Measurements from ENCODE around the gene AATF.

Gene AATF

GRCh38 chr17:36949461-36949927 lies 740 bp downstream of the AATF start:
- no peak for TF ChIP-seq CTCF (IDR thresholded peaks at IDR 0.05; ENCODE audit: extremely low read depth, missing control alignments)
- DNase-seq (ENCODE audit: low spot score) = no peak

- no peak for DNase-seq (ENCODE audit: low spot score)
- no peak for TF ChIP-seq CTCF (IDR thresholded peaks at IDR 0.05; ENCODE audit: extremely low read depth, missing control alignments)
These were observed 1.3 kb downstream of the AATF start for GRCh38 chr17:36950027-36950426.

GRCh38 chr17:36951084-36951789 lies 2.5 kb downstream of the AATF start:
- no peak for TF ChIP-seq CTCF (IDR thresholded peaks at IDR 0.05; ENCODE audit: extremely low read depth, missing control alignments)
- no peak for DNase-seq (ENCODE audit: low spot score)

GRCh38 chr17:36971508-36971907 lies 22.8 kb downstream of the AATF start:
- DNase-seq (ENCODE audit: low spot score) = no peak
- TF ChIP-seq CTCF (IDR thresholded peaks at IDR 0.05; ENCODE audit: extremely low read depth, missing control alignments) = no peak

- no peak for TF ChIP-seq CTCF (IDR thresholded peaks at IDR 0.05; ENCODE audit: extremely low read depth, missing control alignments)
- no peak for DNase-seq (ENCODE audit: low spot score)
These were observed 23.5 kb downstream of the AATF start for GRCh38 chr17:36972186-36972700.

GRCh38 chr17:36972905-36973304 lies 24.2 kb downstream of the AATF start:
- DNase-seq (ENCODE audit: low spot score) = no peak
- TF ChIP-seq CTCF (IDR thresholded peaks at IDR 0.05; ENCODE audit: extremely low read depth, missing control alignments) = no peak

GRCh38 chr17:36975922-36976515 lies 27.3 kb downstream of the AATF start:
- no peak for TF ChIP-seq CTCF (IDR thresholded peaks at IDR 0.05; ENCODE audit: extremely low read depth, missing control alignments)
- DNase-seq (ENCODE audit: low spot score) = no peak

Measured in GM20000 (cell line).